ENCODE data around the gene ARR3. TPM values are rescaled to one million over a fixed set of nuclear protein-coding genes. Genes with fewer than 3 reads are reported as not detected.

Gene ARR3
- total RNA-seq, 2 experiments from 2014 or later, result not detected

- Histone ChIP-seq H3K36me3 (ENCODE audit: insufficient read depth, low read length) (no peaks in the 10 kb centered on the region), H3K9me3 (ENCODE audit: control insufficient read depth in 1 of 2, insufficient read depth in 1 of 2, low read length in 2 of 2) (no peaks in the 10 kb centered on the region), H3K4me3 (ENCODE audit: low read length) (no peak within 1 kb of the TSS), H3K27me3 (ENCODE audit: control insufficient read depth in 1 of 2, insufficient read depth in 2 of 2, low read length in 2 of 2) (no peaks in the 10 kb centered on the region), H3K4me1 (ENCODE audit: insufficient read depth, low read length) (no peaks in the 10 kb centered on the region), H3K27ac (ENCODE audit: low read depth in 1 of 2, low read length in 2 of 2) (no peak within 1 kb of the TSS)
- no peak for TF ChIP-seq CTCF (IDR thresholded peaks at IDR 0.05)
- ChIA-PET CTCF (no interaction called here), POLR2A (no interaction called here)
- no peak within 1 kb of the TSS for H3K27ac Mint-ChIP-seq
- intact Hi-C loops (cut with DNase I, micrococcal nuclease), result loop anchor here (10.0 kb wide), 2 partner anchors 147 to 153 kb away; partner anchors contain the start of gene IGBP1 (in 1 of the 2)
- H3K4me3 Mint-ChIP-seq, result no peak within 1 kb of the TSS
- peaks cover 38% of the 10 kb centered on the region for H3K36me3 Mint-ChIP-seq (ENCODE audit: low read depth)
- no peaks in the 10 kb centered on the region for H3K27me3 Mint-ChIP-seq
- DNase-seq (no peak), ATAC-seq (ENCODE audit: poor library complexity) (no peak)
- no peaks in the 10 kb centered on the region for H3K9me3 Mint-ChIP-seq
- no peaks in the 10 kb centered on the region for H3K4me1 Mint-ChIP-seq (ENCODE audit: low read depth)
Observed at GRCh38 chrX:70281951-70282350, 13.8 kb downstream of the ARR3 start, which contains the start of gene RAB41. Gene RAB41, plus strand, starts transcription at chrX:70282172. Its CDS starts 46 bp downstream, at chrX:70282218.

- POLR2A ChIA-PET, result interaction anchor here (0.9 to 1.2 kb wide), 3 partner anchors 24 to 156 kb away, joined by 3 to 9 read pairs (median 3); partner anchors contain the start of gene IGBP1
Observed at GRCh38 chrX:70289168-70289792, 21.1 kb downstream of the ARR3 start.

More at GRCh38 chrX:70289168-70289792, 21.1 kb downstream of the ARR3 start:
- peak overlapping the region; percentile 81 for H3K27ac Mint-ChIP-seq
- peak overlapping the region; percentile 86 for H3K4me3 Mint-ChIP-seq
- TF ChIP-seq CTCF (IDR thresholded peaks at IDR 0.05), result no peak
- Histone ChIP-seq H3K4me3 (ENCODE audit: low read length) (peak overlapping the region; percentile 76), H3K27ac (ENCODE audit: low read depth in 1 of 2, low read length in 2 of 2) (peak overlapping the region in 1 of 2 donors; percentile 62), H3K9me3 (ENCODE audit: control insufficient read depth in 1 of 2, insufficient read depth in 1 of 2, low read length in 2 of 2) (no peaks in the 10 kb centered on the region), H3K27me3 (ENCODE audit: control insufficient read depth in 1 of 2, insufficient read depth in 2 of 2, low read length in 2 of 2) (no peaks in the 10 kb centered on the region), H3K4me1 (ENCODE audit: insufficient read depth, low read length) (peaks cover 13% of the 10 kb centered on the region), H3K36me3 (ENCODE audit: insufficient read depth, low read length) (no peaks in the 10 kb centered on the region)
- no peaks in the 10 kb centered on the region for H3K27me3 Mint-ChIP-seq
- intact Hi-C loops (cut with DNase I, micrococcal nuclease), result loop anchor here (10.0 kb wide), 2 partner anchors 146 to 154 kb away; partner anchors contain the start of gene IGBP1 (in 1 of the 2)
- CTCF ChIA-PET, result no interaction called here
- peaks cover 43% of the 10 kb centered on the region for H3K36me3 Mint-ChIP-seq (ENCODE audit: low read depth)
- no peak for DNase-seq
- H3K9me3 Mint-ChIP-seq, result no peaks in the 10 kb centered on the region
- peaks cover 18% of the 10 kb centered on the region for H3K4me1 Mint-ChIP-seq (ENCODE audit: low read depth)
- peak; percentile 19 for ATAC-seq (ENCODE audit: poor library complexity)
